SK-N-MC (cell line): Measurements from ENCODE around the gene TEKT3.

ENCODE experiments used
- EZH2 ChIP-seq: fragments of 200-600 bp; sonication (generic); IDR thresholded peaks from one replicate; pipeline ENCODE4 v1.6.1; 2017; ENCODE audit warnings: antibody characterized with exemption
- POLR2AphosphoS5 ChIP-seq: IDR thresholded peaks from 2 replicates; pipeline ENCODE4 v1.6.1; 2012; ENCODE audit warnings: mild to moderate bottlenecking, low read depth, low read length, borderline replicate concordance

DNA sequence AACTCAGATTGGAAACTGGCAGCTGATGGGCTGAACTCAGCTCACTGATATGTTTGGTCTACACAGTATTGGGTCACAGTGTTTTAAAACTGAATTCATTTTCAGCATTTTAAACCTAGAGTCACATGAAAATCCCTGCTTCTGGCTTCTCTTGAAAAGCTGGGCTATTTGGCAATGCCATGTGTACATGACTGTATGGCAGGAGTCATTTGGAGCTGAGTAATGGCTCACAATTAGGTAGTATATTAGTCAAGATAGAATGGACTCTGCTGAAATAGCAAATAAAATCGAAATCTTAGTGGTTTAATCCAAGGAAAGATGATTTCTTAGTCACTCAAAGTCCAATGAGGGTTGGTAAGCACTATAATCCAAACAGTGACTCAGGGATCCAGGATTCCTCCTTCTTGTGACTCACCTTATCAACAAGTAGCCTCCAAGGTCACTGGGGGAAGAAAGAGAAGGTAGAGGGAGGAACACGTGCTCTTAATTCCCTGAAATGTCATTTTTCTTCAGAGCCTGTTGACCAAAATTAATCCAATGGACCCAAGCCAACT lies 62.4 kb downstream of the TEKT3 start:
- no peak for TF ChIP-seq EZH2
- TF ChIP-seq POLR2AphosphoS5, result no peak
